Omental fat pad (tissue), 4 donors: ENCODE measurements around the gene C13orf42. TPM values are rescaled to one million over a fixed set of nuclear protein-coding genes. Genes with fewer than 3 reads are reported as not detected.

Experiments used
- ATAC-seq: fragments of 150-250 bp; one replicate; pipeline ENCODE4 v1.9.1; 2016; ENCODE audit warnings: mild to moderate bottlenecking, moderate library complexity; ENCODE audit not compliant: low FRiP score
- DNase-seq: peaks from one replicate; pipeline ENCODE4 v3.0.0-alpha.2; 2019; ENCODE audit warnings: low spot score
- CTCF ChIP-seq, 3 donors: fragments of 450-650 bp; IDR thresholded peaks; one replicate each; pipeline ENCODE4 v1.5.1; 2016 to 2017; ENCODE audit warnings: antibody characterized with exemption in 3 of 3, mild to moderate bottlenecking in 3 of 3, moderate library complexity in 2 of 3
- total RNA-seq, 4 donors: library from RNA; depleted of rRNA; stranded (reverse); fragments of >200 nt; gene quantifications; one replicate each; pipeline ENCODE4 v1.1.0, GENCODE V29; 2016

The C13orf42 gene
- total RNA-seq, 4 donors from 2014 or later = not detected

- TF ChIP-seq CTCF (IDR thresholded peaks at IDR 0.05) = no peak
- DNase-seq = no peak
- ATAC-seq = no peak
Observed at GRCh38 chr13:51067210-51067701, 43.8 kb downstream of the C13orf42 start.

DNA sequence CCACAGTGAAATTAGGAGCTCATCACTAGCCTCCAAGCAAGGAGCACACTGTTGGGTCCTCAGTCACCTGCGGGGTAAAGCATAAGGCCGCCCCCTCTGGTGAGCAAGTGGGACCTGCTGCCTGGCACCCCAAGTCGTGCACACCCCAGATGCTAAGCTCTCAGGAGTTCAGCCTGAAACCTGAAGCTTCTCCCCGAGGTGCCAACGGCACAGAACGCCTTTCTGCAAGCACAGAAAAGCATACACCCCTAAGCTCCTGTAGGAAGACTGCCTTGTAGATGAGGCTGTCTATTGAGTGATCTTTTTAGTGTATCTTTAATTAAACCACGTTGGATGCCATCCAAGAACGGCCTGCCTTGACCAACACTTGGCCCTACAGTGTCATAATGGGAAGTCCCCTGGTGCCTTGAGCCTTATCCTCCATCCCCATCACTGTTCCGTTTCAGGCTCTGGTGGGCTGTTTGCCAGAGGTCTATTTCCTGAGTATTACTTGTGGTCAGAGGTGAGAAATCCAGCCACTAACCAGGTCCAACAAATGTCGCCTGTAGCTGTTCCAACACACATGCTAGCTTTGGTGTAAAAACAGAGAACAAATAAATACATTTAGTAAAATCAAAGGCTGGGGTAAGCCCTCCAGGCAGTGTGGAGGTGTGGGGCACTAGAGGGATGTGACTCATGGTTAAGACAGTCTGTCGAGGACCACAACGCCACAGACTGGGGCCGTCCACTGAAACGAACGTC is 44.8 kb downstream of the C13orf42 start:
- TF ChIP-seq CTCF (IDR thresholded peaks at IDR 0.05) = no peak
- DNase-seq = no peak
- ATAC-seq = no peak

DNA sequence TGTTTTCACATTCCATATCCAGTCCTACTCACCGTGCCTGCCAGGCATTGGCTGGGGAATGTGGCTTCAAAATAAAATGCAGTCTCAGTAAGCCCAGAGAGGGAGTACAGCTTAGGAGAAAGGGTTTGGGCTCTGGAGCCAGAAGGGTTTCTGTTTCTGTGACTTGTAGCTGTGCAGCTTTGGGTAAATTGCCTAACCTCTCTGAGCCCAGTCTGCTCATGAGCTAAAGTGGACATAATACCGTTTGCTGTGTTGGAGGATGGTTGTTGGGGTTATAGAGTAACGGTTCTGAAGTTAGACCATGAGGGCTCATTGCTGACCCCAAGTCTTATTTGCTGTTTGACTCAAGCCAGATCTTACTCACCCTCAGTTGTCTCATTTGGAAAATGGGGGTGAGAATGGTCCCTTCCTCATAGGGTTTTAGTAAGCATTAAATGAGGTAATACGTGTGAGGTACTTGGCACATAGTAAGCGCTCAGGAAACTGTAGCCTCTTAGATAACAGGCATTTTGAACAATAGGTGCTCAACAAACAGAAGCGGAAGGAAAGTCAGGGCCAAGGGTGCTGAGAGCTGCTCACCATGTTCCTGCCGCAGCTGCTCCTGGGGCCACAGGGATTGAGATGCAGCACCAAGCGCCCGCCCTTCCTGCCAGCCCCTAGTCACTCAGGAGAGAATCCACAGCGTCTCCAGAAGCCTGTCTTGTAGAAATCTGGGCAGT is 45.5 kb downstream of the C13orf42 start:
- DNase-seq (no peak), ATAC-seq (no peak)

GRCh38 chr13:51064753-51065152 is 46.3 kb downstream of the C13orf42 start:
- DNase-seq (no peak), ATAC-seq (no peak)
- TF ChIP-seq CTCF (IDR thresholded peaks at IDR 0.05) = no peak

More for the DNA sequence above, 45.5 kb downstream of the C13orf42 start:
- TF ChIP-seq CTCF (IDR thresholded peaks at IDR 0.05) = no peak

- TF ChIP-seq CTCF (IDR thresholded peaks at IDR 0.05) = no peak
- DNase-seq = no peak
- no peak for ATAC-seq
Observed at GRCh38 chr13:51063909-51064308, 47.2 kb downstream of the C13orf42 start.

- no peak for ATAC-seq
- no peak for TF ChIP-seq CTCF (IDR thresholded peaks at IDR 0.05)
- no peak for DNase-seq
Observed at GRCh38 chr13:51058461-51059167, 52.5 kb downstream of the C13orf42 start.
